ENCODE data around the gene CHP2.

GRCh38 chr16:23729503-23730424, 25.1 kb upstream of the CHP2 start:
- TF ChIP-seq CTCF (IDR thresholded peaks at IDR 0.05) (no peak), TAF1 (IDR thresholded peaks at IDR 0.05; ENCODE audit: borderline replicate concordance, low read depth, low read length) (no peak), FOXJ3 (CRISPR knock-in tag; IDR thresholded peaks at IDR 0.05) (no peak), MEF2A (IDR thresholded peaks at IDR 0.05; ENCODE audit: borderline replicate concordance, low read depth) (no peak), JUND (IDR thresholded peaks at IDR 0.05) (no peak), POLR2AphosphoS5 (IDR thresholded peaks at IDR 0.05; ENCODE audit: low read depth, low read length) (no peak), EZH2phosphoT487 (IDR thresholded peaks at IDR 0.05; ENCODE audit: borderline replicate concordance, low read depth) (no peak)
